HepG2 (cell line): ENCODE data around the gene TEX261. TPM values are rescaled to one million over a fixed set of nuclear protein-coding genes. Genes with fewer than 3 reads are reported as not detected.

Experiments
- CHD4 ChIP-seq: fragments of 200-600 bp; sonication (generic); IDR thresholded peaks from 2 replicates; pipeline ENCODE4 v1.7.0; 2017; ENCODE audit warnings: mild to moderate bottlenecking, low read length, borderline replicate concordance
- E2F2 ChIP-seq: sonication (generic); formaldehyde crosslinking; IDR thresholded peaks from 2 replicates; pipeline ENCODE4 v1.4.0; 2020; ENCODE audit warnings: missing genetic modification reagents, borderline replicate concordance
- ETV5 ChIP-seq: IDR thresholded peaks from 2 replicates; pipeline ENCODE4 v1.6.1; 2018; ENCODE audit warnings: missing biosample characterization, missing genetic modification reagents, inconsistent platforms, borderline replicate concordance
- ISX ChIP-seq: sonication (generic); formaldehyde crosslinking; conservative IDR thresholded peaks from 2 replicates; pipeline ENCODE4 v1.5.0; 2020; ENCODE audit warnings: missing genetic modification reagents
- KAT8 ChIP-seq: IDR thresholded peaks from 2 replicates; pipeline ENCODE4 v1.6.1; 2016; ENCODE audit warnings: missing genetic modification reagents, missing compliant biosample characterization
- RXRB ChIP-seq: IDR thresholded peaks from 2 replicates; pipeline ENCODE4 v1.6.1; 2016; ENCODE audit warnings: borderline replicate concordance, missing genetic modification reagents, missing compliant biosample characterization
- SALL1 ChIP-seq: sonication (generic); formaldehyde crosslinking; IDR thresholded peaks from 2 replicates; pipeline ENCODE4 v1.8.0; 2022; ENCODE audit warnings: mild to moderate bottlenecking, missing genetic modification reagents
- SALL2 ChIP-seq: sonication (generic); formaldehyde crosslinking; IDR thresholded peaks from 2 replicates; pipeline ENCODE4 v1.8.1; 2023; ENCODE audit warnings: mild to moderate bottlenecking, missing genetic modification reagents, inconsistent platforms
- TIGD3 ChIP-seq: sonication (generic); formaldehyde crosslinking; IDR thresholded peaks from 2 replicates; pipeline ENCODE4 v1.5.1; 2020; ENCODE audit warnings: mild to moderate bottlenecking, missing genetic modification reagents, borderline replicate concordance
- ZBTB1 ChIP-seq: sonication (generic); formaldehyde crosslinking; IDR thresholded peaks from 2 replicates; pipeline ENCODE4 v1.4.0; 2020; ENCODE audit warnings: missing genetic modification reagents, borderline replicate concordance
- ZC3H4 ChIP-seq: sonication (generic); formaldehyde crosslinking; IDR thresholded peaks from 2 replicates; pipeline ENCODE4 v1.4.0; 2020; ENCODE audit warnings: missing genetic modification reagents, borderline replicate concordance
- ZNF616 ChIP-seq: sonication (generic); formaldehyde crosslinking; IDR thresholded peaks from 2 replicates; pipeline ENCODE4 v1.5.0; 2020; ENCODE audit warnings: low read depth, mild to moderate bottlenecking, missing genetic modification reagents
- ZNF878 ChIP-seq: sonication (generic); formaldehyde crosslinking; IDR thresholded peaks from 2 replicates; pipeline ENCODE4 v1.8.1; 2023; ENCODE audit warnings: mild to moderate bottlenecking, missing genetic modification reagents, moderate library complexity
- polyA plus RNA-seq, 8 experiments: library from polyadenylated mRNA; depleted of rRNA in 3 of 8; stranded (reverse) in 7 of 8; unstranded in 1 of 8; fragments of >200 nt; fragmentation: Illumina TruSeq in 4 of 8; extraction: Trizol in 4 of 8; gene quantifications; 2 replicates each; pipeline versions ENCODE4 v1.2.1 to v1.2.3, GENCODE V29; 2011 to 2016; ENCODE audit warnings: low read depth in 4 of 8, missing spikeins in 1 of 8, mixed read lengths in 1 of 8; ENCODE audit not compliant: insufficient read depth in 1 of 8
- total RNA-seq, 5 experiments: library from RNA; depleted of rRNA; stranded (reverse); fragments of >200 nt; fragmentation: Illumina TruSeq; extraction: Trizol; gene quantifications; 2 replicates each; pipeline ENCODE4 v1.2.3, GENCODE V29; 2016; ENCODE audit warnings: low read depth in 1 of 5
- TF ChIP-seq, protein P1 (sequence below): sonication (generic); formaldehyde crosslinking; IDR thresholded peaks from 2 replicates; pipeline ENCODE4 v1.4.0; 2020; ENCODE audit warnings: mild to moderate bottlenecking, missing genetic modification reagents
- TF ChIP-seq, protein P2 (sequence below): sonication (generic); formaldehyde crosslinking; IDR thresholded peaks from 2 replicates; pipeline ENCODE4 v1.5.0; 2020; ENCODE audit warnings: missing genetic modification reagents
- TF ChIP-seq, protein P3 (sequence below), 2 experiments: sonication (generic) in 1 of 2; formaldehyde crosslinking in 1 of 2; IDR thresholded peaks; 2 replicates each; pipeline versions ENCODE4 v1.4.0 to v1.6.1; 2018 to 2020; ENCODE audit warnings: missing genetic modification reagents in 2 of 2, borderline replicate concordance in 1 of 2, low read depth in 1 of 2, mild to moderate bottlenecking in 1 of 2, missing biosample characterization in 1 of 2
- TF ChIP-seq, protein P4 (sequence below): sonication (generic); formaldehyde crosslinking; IDR thresholded peaks from 2 replicates; pipeline ENCODE4 v1.8.1; 2022; ENCODE audit warnings: low read depth, mild to moderate bottlenecking, missing genetic modification reagents

The TEX261 gene
- total and polyA plus RNA-seq, 2 of the 13 experiments (the other 11 are each of a cell fraction or from before 2014, with no cell fraction given), result 43.8 to 78.7 TPM

GRCh38 chr2:70948337-70949003 is 46.2 kb downstream of the TEX261 start (continued):
- TF ChIP-seq E2F2 (CRISPR knock-in tag) (peak; percentile 76; the same call in 1 of the 2 replicates), ZNF616 (CRISPR knock-in tag) (0 out of 2 replicates have a peak, but pooled peaks have one; percentile 55), ZBTB1 (CRISPR knock-in tag) (no peak), ISX (CRISPR knock-in tag) (no peak), KAT8 (CRISPR knock-in tag) (peak; percentile 29), CHD4 (no peak), ZC3H4 (CRISPR knock-in tag) (no peak), SALL2 (peak; percentile 72; the same call in 1 of the 2 replicates), TIGD3 (peak; percentile 89; the same call in 1 of the 2 replicates), RXRB (CRISPR knock-in tag) (peak; percentile 22; the same call in 1 of the 2 replicates), SALL1 (CRISPR knock-in tag) (peak; percentile 66; the same call in 1 of the 2 replicates), ETV5 (CRISPR knock-in tag) (0 out of 2 replicates have a peak, but pooled peaks have one; percentile 28), ZNF878 (CRISPR knock-in tag) (no peak)
- TF ChIP-seq, protein P1, sequence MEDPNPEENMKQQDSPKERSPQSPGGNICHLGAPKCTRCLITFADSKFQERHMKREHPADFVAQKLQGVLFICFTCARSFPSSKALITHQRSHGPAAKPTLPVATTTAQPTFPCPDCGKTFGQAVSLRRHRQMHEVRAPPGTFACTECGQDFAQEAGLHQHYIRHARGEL, result no peak
- TF ChIP-seq, protein P2, sequence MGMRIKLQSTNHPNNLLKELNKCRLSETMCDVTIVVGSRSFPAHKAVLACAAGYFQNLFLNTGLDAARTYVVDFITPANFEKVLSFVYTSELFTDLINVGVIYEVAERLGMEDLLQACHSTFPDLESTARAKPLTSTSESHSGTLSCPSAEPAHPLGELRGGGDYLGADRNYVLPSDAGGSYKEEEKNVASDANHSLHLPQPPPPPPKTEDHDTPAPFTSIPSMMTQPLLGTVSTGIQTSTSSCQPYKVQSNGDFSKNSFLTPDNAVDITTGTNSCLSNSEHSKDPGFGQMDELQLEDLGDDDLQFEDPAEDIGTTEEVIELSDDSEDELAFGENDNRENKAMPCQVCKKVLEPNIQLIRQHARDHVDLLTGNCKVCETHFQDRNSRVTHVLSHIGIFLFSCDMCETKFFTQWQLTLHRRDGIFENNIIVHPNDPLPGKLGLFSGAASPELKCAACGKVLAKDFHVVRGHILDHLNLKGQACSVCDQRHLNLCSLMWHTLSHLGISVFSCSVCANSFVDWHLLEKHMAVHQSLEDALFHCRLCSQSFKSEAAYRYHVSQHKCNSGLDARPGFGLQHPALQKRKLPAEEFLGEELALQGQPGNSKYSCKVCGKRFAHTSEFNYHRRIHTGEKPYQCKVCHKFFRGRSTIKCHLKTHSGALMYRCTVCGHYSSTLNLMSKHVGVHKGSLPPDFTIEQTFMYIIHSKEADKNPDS, result 0 out of 2 replicates have a peak, but pooled peaks have one; percentile 77
- TF ChIP-seq, protein P3, sequence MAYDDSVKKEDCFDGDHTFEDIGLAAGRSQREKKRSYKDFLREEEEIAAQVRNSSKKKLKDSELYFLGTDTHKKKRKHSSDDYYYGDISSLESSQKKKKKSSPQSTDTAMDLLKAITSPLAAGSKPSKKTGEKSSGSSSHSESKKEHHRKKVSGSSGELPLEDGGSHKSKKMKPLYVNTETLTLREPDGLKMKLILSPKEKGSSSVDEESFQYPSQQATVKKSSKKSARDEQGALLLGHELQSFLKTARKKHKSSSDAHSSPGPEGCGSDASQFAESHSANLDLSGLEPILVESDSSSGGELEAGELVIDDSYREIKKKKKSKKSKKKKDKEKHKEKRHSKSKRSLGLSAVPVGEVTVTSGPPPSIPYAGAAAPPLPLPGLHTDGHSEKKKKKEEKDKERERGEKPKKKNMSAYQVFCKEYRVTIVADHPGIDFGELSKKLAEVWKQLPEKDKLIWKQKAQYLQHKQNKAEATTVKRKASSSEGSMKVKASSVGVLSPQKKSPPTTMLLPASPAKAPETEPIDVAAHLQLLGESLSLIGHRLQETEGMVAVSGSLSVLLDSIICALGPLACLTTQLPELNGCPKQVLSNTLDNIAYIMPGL (CRISPR knock-in tag; IDR thresholded peaks at IDR 0.05; ENCODE audit: borderline replicate concordance in 1 of 2, low read depth in 1 of 2), result peak; percentile 91 to 97
- TF ChIP-seq, protein P4, sequence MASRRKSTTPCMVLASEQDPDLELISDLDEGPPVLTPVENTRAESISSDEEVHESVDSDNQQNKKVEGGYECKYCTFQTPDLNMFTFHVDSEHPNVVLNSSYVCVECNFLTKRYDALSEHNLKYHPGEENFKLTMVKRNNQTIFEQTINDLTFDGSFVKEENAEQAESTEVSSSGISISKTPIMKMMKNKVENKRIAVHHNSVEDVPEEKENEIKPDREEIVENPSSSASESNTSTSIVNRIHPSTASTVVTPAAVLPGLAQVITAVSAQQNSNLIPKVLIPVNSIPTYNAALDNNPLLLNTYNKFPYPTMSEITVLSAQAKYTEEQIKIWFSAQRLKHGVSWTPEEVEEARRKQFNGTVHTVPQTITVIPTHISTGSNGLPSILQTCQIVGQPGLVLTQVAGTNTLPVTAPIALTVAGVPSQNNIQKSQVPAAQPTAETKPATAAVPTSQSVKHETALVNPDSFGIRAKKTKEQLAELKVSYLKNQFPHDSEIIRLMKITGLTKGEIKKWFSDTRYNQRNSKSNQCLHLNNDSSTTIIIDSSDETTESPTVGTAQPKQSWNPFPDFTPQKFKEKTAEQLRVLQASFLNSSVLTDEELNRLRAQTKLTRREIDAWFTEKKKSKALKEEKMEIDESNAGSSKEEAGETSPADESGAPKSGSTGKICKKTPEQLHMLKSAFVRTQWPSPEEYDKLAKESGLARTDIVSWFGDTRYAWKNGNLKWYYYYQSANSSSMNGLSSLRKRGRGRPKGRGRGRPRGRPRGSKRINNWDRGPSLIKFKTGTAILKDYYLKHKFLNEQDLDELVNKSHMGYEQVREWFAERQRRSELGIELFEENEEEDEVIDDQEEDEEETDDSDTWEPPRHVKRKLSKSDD, result no peak
